ACHN (cell line): Measurements from ENCODE around the gene RPL10L.

Experiments used
- DNase-seq: peaks from one replicate; pipeline ENCODE4 v3.0.0-alpha.2; 2015
- in situ Hi-C: cut with HindIII; loops from 2 replicates; pipeline ENCODE4 v1.10.0; 2017; ENCODE audit warnings: low sequenced_read_pairs, low pct_ligation_motif_present, low pct_unique_long_range_greater_than_20kb

RPL10L gene

DNA sequence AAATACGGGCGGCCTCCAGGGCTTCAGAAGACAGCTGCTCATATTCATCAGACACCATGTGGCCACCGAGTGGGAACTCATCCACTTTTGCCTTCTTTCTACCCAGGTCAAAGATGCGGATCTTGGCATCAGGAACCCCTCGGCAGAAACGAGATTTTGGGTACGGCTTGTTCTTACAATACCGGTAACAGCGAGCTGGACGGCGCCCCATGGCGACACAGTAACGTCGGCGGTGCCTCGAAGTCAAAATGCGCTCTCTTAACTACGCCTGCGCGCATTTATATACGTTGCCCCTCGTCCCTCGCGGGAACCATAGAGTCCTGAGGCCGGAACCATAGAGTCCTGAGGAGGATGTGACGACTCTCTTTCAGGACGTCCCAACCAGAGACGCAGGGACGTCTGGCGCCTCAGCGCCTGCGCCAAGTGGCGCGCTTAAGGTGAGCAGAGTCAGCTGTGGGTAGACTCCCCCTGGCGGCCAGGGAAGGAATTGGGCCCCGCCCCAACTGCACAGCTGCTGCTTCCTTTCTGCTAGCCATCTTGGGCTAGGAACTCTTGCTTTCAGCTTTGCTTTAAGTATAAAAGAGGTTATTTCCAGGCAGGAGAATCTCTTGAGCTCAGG, at the start of gene RPL10L:
RPL10L (minus strand) TSS at position 256 of the 619 bp plus-strand sequence; CDS start at position 211, 45 bp downstream.
- no peak for DNase-seq
- in situ Hi-C loops, result no loop called here

DNA sequence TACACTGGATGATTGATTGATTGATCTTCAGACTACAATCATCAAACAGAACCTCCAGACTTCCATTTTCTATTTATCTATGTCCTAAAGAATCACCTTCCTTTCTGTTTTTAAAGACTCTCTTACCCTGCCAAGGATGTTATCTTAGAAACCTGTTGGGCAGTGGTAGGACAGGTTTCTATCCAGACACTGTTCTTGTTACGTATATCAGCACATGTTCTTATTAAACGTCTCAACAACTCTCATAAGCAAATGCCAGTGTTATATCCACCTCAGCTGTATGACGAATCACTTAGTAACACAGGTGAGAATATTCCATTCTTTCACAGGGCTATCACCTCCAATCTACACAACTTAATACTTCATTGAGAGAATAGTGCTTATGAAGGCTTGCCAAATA, 40.2 kb upstream of the RPL10L start:
- DNase-seq, result no peak
- in situ Hi-C loops, result no loop called here

DNA sequence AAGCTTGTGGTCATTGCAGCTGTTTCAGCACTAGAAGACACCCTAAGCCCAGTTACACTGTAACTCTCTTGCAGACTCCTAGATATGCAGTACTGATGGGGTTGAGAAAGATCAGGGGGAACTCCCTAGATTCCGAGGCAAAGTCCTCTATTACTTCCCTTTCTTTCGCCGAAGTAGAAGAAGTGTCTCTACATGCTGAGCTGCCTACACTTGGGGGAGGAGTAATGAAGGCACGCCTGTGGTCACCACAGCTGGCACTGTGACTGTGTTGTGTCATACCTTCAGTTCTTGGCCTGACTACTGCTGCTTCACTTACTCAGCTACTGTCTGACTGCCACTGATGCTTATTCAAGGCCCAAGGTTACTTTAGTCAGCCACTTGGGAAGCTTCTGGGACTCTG, 35.1 kb upstream of the RPL10L start:
- in situ Hi-C loops, result no loop called here
- no peak for DNase-seq

DNA sequence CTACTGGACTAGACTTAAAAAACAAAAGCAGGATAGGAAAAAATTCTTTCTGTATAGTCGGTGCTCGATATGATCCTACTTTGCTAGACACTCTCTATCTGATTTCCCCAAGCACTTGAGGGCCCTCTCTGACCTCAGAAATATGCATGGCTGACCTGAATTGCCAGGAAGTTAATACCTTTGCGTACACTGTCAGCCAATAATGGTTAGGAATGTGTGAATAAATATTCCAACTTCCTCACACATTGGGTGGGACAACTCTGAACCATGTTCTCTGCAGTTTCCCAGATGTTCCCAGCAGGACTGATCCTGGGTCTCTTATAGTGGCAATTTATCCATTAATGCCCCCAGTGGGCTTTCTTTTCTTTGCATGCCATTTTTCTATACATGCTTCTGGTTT, 20.5 kb upstream of the RPL10L start:
- in situ Hi-C loops, result no loop called here
- DNase-seq, result no peak

DNA sequence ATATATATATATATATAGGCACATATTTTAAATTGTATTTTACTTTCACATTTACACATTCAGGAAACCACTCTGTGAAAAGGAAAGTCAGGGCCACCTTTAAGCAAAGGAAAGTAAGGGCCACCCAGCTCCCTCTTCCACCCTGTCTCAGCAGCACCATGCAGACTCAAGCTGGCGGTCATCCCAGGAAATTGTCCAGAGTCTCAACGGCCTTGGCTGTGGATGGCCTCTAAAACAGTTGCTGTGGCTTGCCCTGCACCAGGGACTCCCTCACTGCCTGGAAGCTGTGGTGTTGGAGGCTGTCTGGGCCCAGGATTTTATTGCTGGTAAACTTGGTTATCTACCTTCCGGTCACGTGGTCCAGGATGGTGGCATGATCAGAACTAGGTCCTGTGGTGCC, 11.8 kb upstream of the RPL10L start:
- in situ Hi-C loops, result no loop called here
- no peak for DNase-seq

DNA sequence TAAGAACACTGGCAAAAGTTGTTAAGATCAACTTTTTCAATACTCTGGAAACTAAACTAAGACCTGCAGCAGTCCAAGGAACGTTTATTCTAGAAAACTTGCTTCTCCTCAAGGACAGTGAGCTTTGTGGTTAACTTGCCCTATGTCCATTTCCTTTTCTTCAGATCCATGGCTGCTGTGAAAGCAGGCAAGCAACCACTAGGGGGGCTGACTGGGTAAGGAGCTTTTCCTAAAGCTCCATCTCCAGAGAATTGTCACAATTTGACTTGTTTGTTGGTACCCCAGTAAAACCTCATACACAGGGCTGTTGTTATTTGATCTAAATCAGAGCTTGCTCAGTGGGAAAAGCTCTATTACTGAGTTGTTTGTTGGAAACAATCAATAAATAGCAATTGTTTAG, 10.1 kb upstream of the RPL10L start:
- in situ Hi-C loops, result no loop called here
- peak; percentile 41 for DNase-seq

DNA sequence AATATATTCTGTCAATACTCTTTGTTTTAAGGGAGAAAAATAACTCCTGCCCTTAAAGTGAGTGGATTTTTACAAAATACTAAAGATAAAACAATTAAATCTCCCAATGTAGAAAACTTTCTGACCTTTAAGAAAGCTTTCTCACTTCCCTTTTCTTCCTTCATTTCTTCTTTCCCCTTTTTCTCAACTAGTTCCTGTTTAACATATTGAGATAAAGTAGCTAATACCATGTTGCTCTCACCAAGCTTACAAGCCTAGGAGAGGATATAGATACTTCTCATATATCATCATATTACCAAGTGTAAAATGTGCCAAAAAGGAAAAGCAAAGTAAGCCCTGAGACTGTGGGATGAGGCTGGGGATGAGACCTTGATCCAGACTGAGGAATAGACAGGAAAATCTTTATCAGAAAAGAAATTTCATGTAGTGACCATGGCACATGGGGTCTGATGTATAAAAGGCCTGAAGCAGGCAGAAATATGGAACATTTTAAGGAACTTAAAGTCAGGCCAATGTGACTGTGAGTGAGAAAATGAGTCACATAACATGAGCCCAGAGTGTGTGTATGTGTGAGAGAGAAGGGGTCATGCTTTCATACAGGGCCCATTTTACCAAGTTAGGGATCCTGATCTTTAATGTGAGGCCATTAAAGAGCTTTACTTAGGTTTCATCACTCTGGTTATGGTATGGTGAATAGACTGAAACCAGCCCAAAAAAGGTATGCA, 1.6 kb upstream of the RPL10L start:
- DNase-seq, result no peak
- in situ Hi-C loops, result no loop called here

DNA sequence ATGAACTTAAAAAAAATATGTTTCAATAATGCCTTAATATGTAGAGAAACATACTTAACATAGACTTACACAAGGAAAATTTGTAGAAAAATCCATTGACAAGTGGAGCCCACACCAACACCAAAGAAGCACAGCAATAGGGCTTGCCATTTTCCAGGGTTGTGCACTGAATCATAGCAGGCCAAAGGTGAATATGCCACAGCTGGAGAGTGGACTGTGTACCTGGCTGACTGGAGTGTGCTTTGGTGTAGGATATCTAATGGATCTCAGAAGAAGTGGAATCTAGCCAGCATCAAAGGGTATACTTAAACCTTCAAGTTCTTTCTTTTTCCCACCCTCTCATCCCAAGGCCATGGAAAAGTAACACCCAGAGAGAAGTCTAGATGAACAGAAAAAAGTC, 4.8 kb downstream of the RPL10L start:
- DNase-seq, result no peak
- in situ Hi-C loops, result no loop called here

DNA sequence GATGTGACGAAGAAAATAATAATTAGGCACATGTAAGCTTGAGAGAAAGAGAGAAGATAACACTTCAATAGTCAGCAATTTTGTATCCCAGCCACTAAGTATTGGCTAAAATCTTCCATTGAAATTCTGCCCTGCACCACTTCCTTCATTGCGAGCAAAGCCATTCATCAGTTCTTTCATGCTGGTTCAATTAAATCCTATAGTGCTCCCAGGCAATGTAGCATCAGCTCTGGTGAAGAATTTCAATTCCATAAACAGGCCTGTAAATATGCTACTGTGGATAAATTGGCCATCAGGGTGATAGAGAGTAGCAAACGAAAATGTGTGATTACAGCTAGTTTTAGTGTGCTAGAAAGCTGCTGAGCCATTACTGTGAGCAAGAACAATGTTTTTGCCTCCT, 24.7 kb downstream of the RPL10L start:
- DNase-seq, result no peak
- in situ Hi-C loops, result no loop called here
